NCI-H2227 (cell line): Measurements from ENCODE around the gene GPATCH4.
"Not testable (repeated sequence)": the region's sequence is repeated elsewhere in the genome, so short reads cannot be mapped to it uniquely, and the experiment has no call there.

ENCODE experiments used
- DNase-seq: peaks from one replicate; lab custom pipeline; 2025; ENCODE audit not compliant: unreplicated experiment; lab: John Stamatoyannopoulos, UW

Gene GPATCH4

GRCh38 chr1:156627313-156627880 is 26.1 kb upstream of the GPATCH4 start:
- DNase-seq, result peak; percentile 74

- DNase-seq, result no peak
These were observed 24.8 kb upstream of the GPATCH4 start for GRCh38 chr1:156626079-156626438.

GRCh38 chr1:156625436-156626078 is 24.3 kb upstream of the GPATCH4 start:
- peak; percentile 81 for DNase-seq

GRCh38 chr1:156624814-156625435 is 23.6 kb upstream of the GPATCH4 start:
- no peak for DNase-seq

- DNase-seq, result peak; percentile 77
These were observed 22.9 kb upstream of the GPATCH4 start for GRCh38 chr1:156623946-156624813.

GRCh38 chr1:156622581-156623297 is 21.5 kb upstream of the GPATCH4 start:
- DNase-seq, result no peak

GRCh38 chr1:156619582-156619955 is 18.3 kb upstream of the GPATCH4 start:
- no peak for DNase-seq

- DNase-seq, result peak; percentile 41
These were observed 17.7 kb upstream of the GPATCH4 start, which contains the start of gene HAPLN2 for GRCh38 chr1:156618853-156619581. Gene HAPLN2, plus strand, starts transcription at chr1:156619415. Its CDS starts 4,076 bp downstream, at chr1:156623491.

GRCh38 chr1:156616463-156616862 is 15.2 kb upstream of the GPATCH4 start:
- DNase-seq, result peak; percentile 91

GRCh38 chr1:156615946-156616345 is 14.7 kb upstream of the GPATCH4 start:
- DNase-seq, result no peak

GRCh38 chr1:156612666-156613065 is 11.4 kb upstream of the GPATCH4 start:
- no peak for DNase-seq

GRCh38 chr1:156610072-156610471 is 8.8 kb upstream of the GPATCH4 start:
- DNase-seq, result not testable (repeated sequence)

- DNase-seq, result peak; percentile 49
These were observed 7.7 kb upstream of the GPATCH4 start for GRCh38 chr1:156608981-156609380.

- DNase-seq, result peak; percentile 79
These were observed 6.9 kb upstream of the GPATCH4 start for GRCh38 chr1:156608036-156608674.

GRCh38 chr1:156607344-156607743 is 6.1 kb upstream of the GPATCH4 start:
- DNase-seq, result not testable (repeated sequence)

GRCh38 chr1:156602557-156602993 is 1.3 kb upstream of the GPATCH4 start:
- peak; percentile 60 for DNase-seq

- peak; percentile 68 for DNase-seq
These were observed 613 bp upstream of the GPATCH4 start for GRCh38 chr1:156601892-156602291.

GRCh38 chr1:156600733-156601121 is 552 bp downstream of the GPATCH4 start:
- no peak for DNase-seq

GRCh38 chr1:156599811-156600210 is 1.5 kb downstream of the GPATCH4 start:
- peak; percentile 23 for DNase-seq
